ENCODE measurements around the gene GPR78. TPM values are rescaled to one million over a fixed set of nuclear protein-coding genes. Genes with fewer than 3 reads are reported as not detected.

GPR78 gene
- total and polyA plus RNA-seq, 4 donors = 0.05 to 0.28 TPM; not detected in 2

DNA sequence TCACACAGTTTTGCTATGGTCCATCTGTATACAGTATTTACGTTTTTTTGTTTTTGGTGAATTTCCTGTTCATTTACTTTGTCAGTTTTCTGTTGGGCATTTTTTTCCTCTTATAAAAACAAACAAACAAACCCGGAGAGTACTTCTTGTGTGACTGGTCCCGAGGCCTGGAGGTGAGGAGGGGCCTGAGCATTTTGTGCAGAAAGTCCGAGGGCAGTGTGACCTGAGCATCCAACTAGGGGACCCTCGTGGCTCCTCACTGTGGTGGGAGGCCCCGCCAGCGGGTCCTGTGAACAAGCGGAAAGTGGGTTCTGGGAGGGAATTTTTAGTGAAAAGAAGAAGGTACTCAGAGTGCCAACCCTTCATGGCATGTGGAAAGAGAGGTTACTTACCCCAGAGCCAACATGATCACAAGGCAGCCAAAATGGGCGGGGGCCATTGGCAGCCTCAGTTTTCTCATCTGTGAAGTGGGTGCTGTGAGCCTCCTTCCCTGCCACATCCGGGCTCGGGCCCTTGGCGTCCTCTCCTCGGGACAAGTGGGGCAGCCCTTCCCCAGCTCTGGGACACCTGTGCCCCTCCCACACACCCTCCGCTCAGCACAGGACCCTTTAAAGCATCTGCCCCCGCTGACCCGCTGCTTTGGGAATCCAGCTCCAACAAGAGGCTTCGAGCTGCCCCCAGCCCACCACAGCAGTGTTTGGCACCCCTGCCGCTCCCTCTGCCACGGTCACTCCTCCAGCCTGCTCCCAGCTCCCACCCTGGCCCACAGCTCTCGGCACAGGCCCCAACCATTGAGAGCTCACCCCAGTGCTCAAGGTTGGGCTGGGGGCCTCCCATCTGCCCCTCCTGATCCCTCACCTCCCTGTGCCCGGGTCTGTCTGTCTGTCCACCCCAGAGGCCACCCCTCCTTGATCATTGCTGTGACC, 22.8 kb upstream of the GPR78 start:
- no peak for DNase-seq

DNA sequence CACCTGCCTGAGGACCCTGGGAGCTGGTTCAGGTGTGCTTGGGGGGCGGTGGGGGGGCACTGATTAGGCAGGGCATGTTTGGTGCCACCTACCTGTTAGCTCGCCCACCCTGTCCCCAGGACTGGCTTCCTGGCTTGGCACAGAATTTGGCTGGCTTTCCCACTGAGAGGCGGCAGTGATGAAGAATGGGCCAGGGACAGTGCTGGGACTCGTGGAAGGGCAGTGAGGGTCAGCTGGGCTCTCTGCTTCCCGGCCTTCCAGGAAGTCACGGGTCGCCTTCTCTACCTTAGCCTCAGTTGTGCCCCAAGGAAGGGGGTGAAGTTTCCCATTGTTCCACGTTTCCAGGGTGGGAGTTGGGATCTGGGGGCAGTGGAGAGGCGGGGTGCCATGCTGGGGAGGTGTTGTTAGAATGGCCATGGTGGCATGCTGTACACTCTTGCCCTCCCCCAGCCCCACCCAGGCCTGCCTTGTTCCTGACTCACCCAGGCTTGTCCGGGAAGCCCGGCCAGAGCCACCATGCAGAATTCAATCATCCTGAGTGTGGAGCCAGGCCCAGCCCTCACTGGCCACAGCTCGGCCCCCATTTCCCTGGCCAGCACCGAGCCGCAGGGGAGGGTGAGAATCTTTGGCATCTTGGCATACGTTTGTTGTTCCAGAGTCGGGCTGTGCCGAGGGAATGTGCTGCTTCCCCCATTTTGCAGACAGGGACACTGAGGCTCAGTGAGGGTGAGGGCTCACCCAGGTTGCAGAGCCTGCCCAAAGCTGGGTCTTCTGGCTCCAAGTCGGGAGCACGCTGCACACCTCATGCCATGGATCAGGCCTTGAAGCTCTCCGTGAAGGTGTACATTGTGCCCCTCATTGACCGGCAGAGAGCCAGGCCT, 21.9 kb upstream of the GPR78 start:
- no peak overlapping the region for H3K27ac ChIP-seq (ENCODE audit: low read depth in 1 of 2, low read length in 1 of 2)
- H3K4me3 ChIP-seq = no peak overlapping the region
- WGBS, 2 donors = 90% methylated on average over 21 of the region's 21 CpGs
- H3K9me3 ChIP-seq (ENCODE audit: control insufficient read depth in 4 of 4, insufficient read depth in 3 of 4, low read length in 3 of 4) = no peaks in the 10 kb centered on the region
- H3K36me3 ChIP-seq (ENCODE audit: control insufficient read depth in 4 of 4, insufficient read depth in 4 of 4, low read length in 4 of 4) = no peaks in the 10 kb centered on the region
- TF ChIP-seq, protein P1, sequence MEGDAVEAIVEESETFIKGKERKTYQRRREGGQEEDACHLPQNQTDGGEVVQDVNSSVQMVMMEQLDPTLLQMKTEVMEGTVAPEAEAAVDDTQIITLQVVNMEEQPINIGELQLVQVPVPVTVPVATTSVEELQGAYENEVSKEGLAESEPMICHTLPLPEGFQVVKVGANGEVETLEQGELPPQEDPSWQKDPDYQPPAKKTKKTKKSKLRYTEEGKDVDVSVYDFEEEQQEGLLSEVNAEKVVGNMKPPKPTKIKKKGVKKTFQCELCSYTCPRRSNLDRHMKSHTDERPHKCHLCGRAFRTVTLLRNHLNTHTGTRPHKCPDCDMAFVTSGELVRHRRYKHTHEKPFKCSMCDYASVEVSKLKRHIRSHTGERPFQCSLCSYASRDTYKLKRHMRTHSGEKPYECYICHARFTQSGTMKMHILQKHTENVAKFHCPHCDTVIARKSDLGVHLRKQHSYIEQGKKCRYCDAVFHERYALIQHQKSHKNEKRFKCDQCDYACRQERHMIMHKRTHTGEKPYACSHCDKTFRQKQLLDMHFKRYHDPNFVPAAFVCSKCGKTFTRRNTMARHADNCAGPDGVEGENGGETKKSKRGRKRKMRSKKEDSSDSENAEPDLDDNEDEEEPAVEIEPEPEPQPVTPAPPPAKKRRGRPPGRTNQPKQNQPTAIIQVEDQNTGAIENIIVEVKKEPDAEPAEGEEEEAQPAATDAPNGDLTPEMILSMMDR (IDR thresholded peaks at IDR 0.05; ENCODE audit: control extremely low read depth, extremely low read depth) = no peak
- DNase-seq = no peak
- H3K4me1 ChIP-seq (ENCODE audit: control insufficient read depth in 5 of 5, insufficient read depth in 5 of 5, low read length in 5 of 5) = peaks cover 0 to 7% (median 0%) of the 10 kb centered on the region in 5 donors
- no peaks in the 10 kb centered on the region for H3K27me3 ChIP-seq (ENCODE audit: control insufficient read depth in 3 of 3, insufficient read depth in 3 of 3, low read length in 2 of 3)
- H3K9ac ChIP-seq (ENCODE audit: insufficient read depth in 1 of 2, low read length in 2 of 2) = no peak overlapping the region
- no peak for ATAC-seq (ENCODE audit: insufficient read depth, low FRiP score)

More for the DNA sequence above, 22.8 kb upstream of the GPR78 start:
- H3K27me3 ChIP-seq (ENCODE audit: control insufficient read depth in 3 of 3, insufficient read depth in 3 of 3, low read length in 2 of 3) = no peaks in the 10 kb centered on the region
- H3K36me3 ChIP-seq (ENCODE audit: control insufficient read depth in 4 of 4, insufficient read depth in 4 of 4, low read length in 4 of 4) = no peaks in the 10 kb centered on the region
- WGBS, 2 donors = 78 to 80% methylated on average over 21 of the region's 21 CpGs
- no peak overlapping the region for H3K27ac ChIP-seq (ENCODE audit: low read depth in 1 of 2, low read length in 1 of 2)
- ATAC-seq (ENCODE audit: insufficient read depth, low FRiP score) = no peak
- TF ChIP-seq, protein P1 (IDR thresholded peaks at IDR 0.05; ENCODE audit: control extremely low read depth, extremely low read depth) = no peak
- H3K9ac ChIP-seq (ENCODE audit: insufficient read depth in 1 of 2, low read length in 2 of 2) = no peak overlapping the region
- H3K4me3 ChIP-seq = no peak overlapping the region
- no peaks in the 10 kb centered on the region for H3K9me3 ChIP-seq (ENCODE audit: control insufficient read depth in 4 of 4, insufficient read depth in 3 of 4, low read length in 3 of 4)
- peaks cover 0 to 7% (median 0%) of the 10 kb centered on the region in 5 donors for H3K4me1 ChIP-seq (ENCODE audit: control insufficient read depth in 5 of 5, insufficient read depth in 5 of 5, low read length in 5 of 5)

DNA sequence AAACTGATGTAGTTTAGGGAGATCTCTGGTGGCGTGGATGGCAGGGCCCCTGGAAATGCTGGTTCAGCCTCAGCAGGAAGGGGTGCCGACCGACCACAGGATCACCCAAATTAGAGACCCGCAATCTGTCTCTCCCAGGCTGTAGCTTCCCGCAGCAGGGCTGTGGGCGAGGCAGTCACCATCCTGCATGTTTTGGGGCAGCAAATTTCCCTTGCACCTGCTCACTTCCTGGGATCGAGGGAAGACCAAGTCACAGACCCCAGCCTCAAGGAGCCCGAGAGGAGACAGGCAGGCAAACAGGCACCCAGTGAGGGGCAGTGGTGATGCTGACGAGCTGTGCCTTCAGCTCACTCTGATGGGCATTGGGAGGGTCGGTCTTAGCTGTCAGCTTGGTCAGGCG, 21.2 kb upstream of the GPR78 start:
- Histone ChIP-seq H3K4me1 (ENCODE audit: control insufficient read depth in 5 of 5, insufficient read depth in 5 of 5, low read length in 5 of 5) (peaks cover 0 to 7% (median 0%) of the 10 kb centered on the region in 5 donors), H3K27me3 (ENCODE audit: control insufficient read depth in 3 of 3, insufficient read depth in 3 of 3, low read length in 2 of 3) (no peaks in the 10 kb centered on the region), H3K4me3 (no peak overlapping the region), H3K9ac (ENCODE audit: insufficient read depth in 1 of 2, low read length in 2 of 2) (no peak overlapping the region), H3K9me3 (ENCODE audit: control insufficient read depth in 4 of 4, insufficient read depth in 3 of 4, low read length in 3 of 4) (no peaks in the 10 kb centered on the region), H3K36me3 (ENCODE audit: control insufficient read depth in 4 of 4, insufficient read depth in 4 of 4, low read length in 4 of 4) (no peaks in the 10 kb centered on the region), H3K27ac (ENCODE audit: low read depth in 1 of 2, low read length in 1 of 2) (no peak overlapping the region)
- no peak for ATAC-seq (ENCODE audit: insufficient read depth, low FRiP score)
- WGBS, 2 donors = 92 to 93% methylated on average over 11 of the region's 11 CpGs
- TF ChIP-seq, protein P1 (IDR thresholded peaks at IDR 0.05; ENCODE audit: control extremely low read depth, extremely low read depth) = no peak
- no peak for DNase-seq
